ENCODE results near the gene SLCO1B1.

DNA sequence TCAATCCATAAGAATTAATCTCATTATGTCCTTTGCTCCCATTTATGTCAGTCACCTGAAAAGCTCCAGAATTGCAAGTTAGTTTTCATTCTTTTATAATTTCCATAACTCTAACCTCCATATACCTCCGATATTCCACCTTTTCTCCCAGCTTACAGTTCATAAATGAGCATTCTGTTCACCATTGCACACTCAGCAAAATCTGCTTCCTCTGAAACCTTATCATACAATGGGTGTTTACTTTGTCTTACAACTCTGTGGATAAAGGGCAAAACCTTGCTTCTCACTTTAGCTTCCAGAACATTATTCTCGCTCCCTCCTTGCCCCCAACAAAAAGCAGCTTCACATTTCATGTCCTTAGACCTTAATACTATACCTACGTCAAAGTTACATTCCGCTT lies 19.3 kb upstream of the SLCO1B1 start:
- TF ChIP-seq, protein P1, sequence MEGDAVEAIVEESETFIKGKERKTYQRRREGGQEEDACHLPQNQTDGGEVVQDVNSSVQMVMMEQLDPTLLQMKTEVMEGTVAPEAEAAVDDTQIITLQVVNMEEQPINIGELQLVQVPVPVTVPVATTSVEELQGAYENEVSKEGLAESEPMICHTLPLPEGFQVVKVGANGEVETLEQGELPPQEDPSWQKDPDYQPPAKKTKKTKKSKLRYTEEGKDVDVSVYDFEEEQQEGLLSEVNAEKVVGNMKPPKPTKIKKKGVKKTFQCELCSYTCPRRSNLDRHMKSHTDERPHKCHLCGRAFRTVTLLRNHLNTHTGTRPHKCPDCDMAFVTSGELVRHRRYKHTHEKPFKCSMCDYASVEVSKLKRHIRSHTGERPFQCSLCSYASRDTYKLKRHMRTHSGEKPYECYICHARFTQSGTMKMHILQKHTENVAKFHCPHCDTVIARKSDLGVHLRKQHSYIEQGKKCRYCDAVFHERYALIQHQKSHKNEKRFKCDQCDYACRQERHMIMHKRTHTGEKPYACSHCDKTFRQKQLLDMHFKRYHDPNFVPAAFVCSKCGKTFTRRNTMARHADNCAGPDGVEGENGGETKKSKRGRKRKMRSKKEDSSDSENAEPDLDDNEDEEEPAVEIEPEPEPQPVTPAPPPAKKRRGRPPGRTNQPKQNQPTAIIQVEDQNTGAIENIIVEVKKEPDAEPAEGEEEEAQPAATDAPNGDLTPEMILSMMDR (IDR thresholded peaks at IDR 0.05) = no peak
- TF ChIP-seq POLR2AphosphoS5 (IDR thresholded peaks at IDR 0.05) = no peak
- no peak for TF ChIP-seq POLR2A (IDR thresholded peaks at IDR 0.05)
